ENCODE data around the gene VAPB. TPM values are rescaled to one million over a fixed set of nuclear protein-coding genes. Genes with fewer than 3 reads are reported as not detected.

Gene VAPB
- total and polyA plus RNA-seq, 2 donors from 2014 or later, result 49.3 to 60.4 TPM

DNA sequence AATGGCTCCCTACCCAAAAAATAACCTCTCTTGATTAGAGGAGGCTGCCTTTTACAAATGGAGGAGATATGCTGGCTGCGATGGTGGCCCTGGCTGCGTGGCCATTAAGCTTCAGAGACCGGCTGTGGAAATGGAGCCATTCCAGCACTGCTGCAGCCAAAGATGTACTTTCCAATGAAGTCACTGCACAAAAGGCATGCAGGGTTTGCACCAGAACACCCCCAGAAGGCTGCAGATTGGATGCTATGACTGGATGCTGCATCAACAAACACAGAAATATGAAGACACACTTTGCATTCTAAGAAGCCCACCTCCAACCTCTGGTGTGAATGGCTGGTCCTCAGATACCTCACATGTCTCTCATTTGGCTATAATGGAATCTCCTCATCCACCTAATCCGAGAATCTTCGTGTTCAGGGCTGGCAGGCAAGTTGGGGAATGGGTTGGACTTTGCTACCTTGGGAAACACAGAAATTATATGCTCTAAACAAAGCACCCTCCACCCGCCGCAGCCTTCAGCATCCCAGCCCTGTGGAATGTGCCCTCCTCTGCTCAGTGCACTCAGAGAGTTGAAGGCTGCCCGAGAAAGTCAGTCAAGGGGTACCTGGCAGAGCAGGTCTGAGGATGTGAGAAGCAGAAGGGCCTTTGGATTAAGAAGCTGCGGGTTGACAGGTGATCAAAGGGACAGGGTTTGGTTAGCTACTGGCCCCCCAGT, 90.9 kb downstream of the VAPB start:
- TF ChIP-seq, protein P1, sequence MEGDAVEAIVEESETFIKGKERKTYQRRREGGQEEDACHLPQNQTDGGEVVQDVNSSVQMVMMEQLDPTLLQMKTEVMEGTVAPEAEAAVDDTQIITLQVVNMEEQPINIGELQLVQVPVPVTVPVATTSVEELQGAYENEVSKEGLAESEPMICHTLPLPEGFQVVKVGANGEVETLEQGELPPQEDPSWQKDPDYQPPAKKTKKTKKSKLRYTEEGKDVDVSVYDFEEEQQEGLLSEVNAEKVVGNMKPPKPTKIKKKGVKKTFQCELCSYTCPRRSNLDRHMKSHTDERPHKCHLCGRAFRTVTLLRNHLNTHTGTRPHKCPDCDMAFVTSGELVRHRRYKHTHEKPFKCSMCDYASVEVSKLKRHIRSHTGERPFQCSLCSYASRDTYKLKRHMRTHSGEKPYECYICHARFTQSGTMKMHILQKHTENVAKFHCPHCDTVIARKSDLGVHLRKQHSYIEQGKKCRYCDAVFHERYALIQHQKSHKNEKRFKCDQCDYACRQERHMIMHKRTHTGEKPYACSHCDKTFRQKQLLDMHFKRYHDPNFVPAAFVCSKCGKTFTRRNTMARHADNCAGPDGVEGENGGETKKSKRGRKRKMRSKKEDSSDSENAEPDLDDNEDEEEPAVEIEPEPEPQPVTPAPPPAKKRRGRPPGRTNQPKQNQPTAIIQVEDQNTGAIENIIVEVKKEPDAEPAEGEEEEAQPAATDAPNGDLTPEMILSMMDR (IDR thresholded peaks at IDR 0.05; ENCODE audit: borderline replicate concordance, extremely low read depth, insufficient read depth), result no peak
- FAIRE-seq (no peak), DNase-seq (peak in 1 of 5 donors; percentile 8)

GRCh38 chr20:58480551-58481336, 91.7 kb downstream of the VAPB start:
- DNase-seq, result peak in 2 of 5 donors; percentile 16 to 41
- Histone ChIP-seq H3K36me3 (ENCODE audit: control insufficient read depth in 2 of 3, insufficient read depth in 3 of 3, low read length in 3 of 3) (no peaks in the 10 kb centered on the region), H3K9ac (ENCODE audit: low read length in 3 of 3) (no peak overlapping the region), H3K27ac (ENCODE audit: low read depth in 2 of 2, low read length in 2 of 2) (no peak overlapping the region), H3K4me1 (ENCODE audit: control insufficient read depth in 2 of 3, insufficient read depth in 2 of 3, low read depth in 1 of 3, low read length in 3 of 3) (no peaks in the 10 kb centered on the region), H3K9me3 (ENCODE audit: control insufficient read depth in 2 of 3, insufficient read depth in 1 of 3, low read length in 3 of 3) (peaks cover 0 to 8% (median 0%) of the 10 kb centered on the region in 3 donors), H3K27me3 (ENCODE audit: control insufficient read depth, insufficient read depth, low read length) (no peaks in the 10 kb centered on the region), H3K4me3 (ENCODE audit: low read length in 3 of 3) (no peak overlapping the region)
- TF ChIP-seq, protein P1 (IDR thresholded peaks at IDR 0.05; ENCODE audit: borderline replicate concordance, extremely low read depth, insufficient read depth), result no peak
- no peak for FAIRE-seq
- intact Hi-C loops (cut with DNase I), result no loop called here

More for the DNA sequence above, 90.9 kb downstream of the VAPB start:
- Histone ChIP-seq H3K4me1 (ENCODE audit: control insufficient read depth in 2 of 3, insufficient read depth in 2 of 3, low read depth in 1 of 3, low read length in 3 of 3) (no peaks in the 10 kb centered on the region), H3K27ac (ENCODE audit: low read depth in 2 of 2, low read length in 2 of 2) (no peak overlapping the region), H3K36me3 (ENCODE audit: control insufficient read depth in 2 of 3, insufficient read depth in 3 of 3, low read length in 3 of 3) (no peaks in the 10 kb centered on the region), H3K27me3 (ENCODE audit: control insufficient read depth, insufficient read depth, low read length) (no peaks in the 10 kb centered on the region), H3K9ac (ENCODE audit: low read length in 3 of 3) (no peak overlapping the region), H3K9me3 (ENCODE audit: control insufficient read depth in 2 of 3, insufficient read depth in 1 of 3, low read length in 3 of 3) (peaks cover 0 to 8% (median 0%) of the 10 kb centered on the region in 3 donors), H3K4me3 (ENCODE audit: low read length in 3 of 3) (no peak overlapping the region)
- intact Hi-C loops (cut with DNase I), result no loop called here

DNA sequence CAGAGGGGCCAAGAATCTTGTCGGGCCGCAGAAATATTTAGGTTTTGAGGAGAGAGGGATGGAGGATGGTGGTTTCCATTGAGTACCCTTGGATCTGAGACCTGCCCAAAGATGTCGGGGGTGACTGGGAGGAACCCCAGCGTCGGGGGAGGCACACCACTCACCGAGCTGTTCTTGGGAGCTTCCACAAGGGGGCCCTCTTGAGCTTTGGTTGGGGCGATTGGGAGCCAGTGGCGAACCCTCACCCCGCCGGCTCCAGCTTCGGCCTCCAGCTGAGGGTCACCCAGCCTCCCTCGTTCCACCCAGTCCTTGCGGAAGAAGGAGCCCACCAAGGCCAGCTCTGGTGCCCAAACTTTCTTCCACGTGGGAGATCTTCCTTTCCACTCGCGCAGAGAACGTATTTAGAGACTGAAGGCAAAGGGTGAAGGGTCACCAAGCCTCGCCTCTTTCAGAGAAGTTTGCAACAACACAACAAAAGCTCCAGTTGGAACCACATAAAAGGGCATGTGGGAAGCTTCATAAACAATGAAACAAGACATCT, 92.5 kb downstream of the VAPB start:
- no peak overlapping the region for H3K9ac ChIP-seq (ENCODE audit: low read length in 3 of 3)
- H3K27ac ChIP-seq (ENCODE audit: low read depth in 2 of 2, low read length in 2 of 2), result no peak overlapping the region
- FAIRE-seq (no peak), DNase-seq (peak in 4 of 5 donors; percentile 49 to 83 (median 58))
- no peaks in the 10 kb centered on the region for H3K4me1 ChIP-seq (ENCODE audit: control insufficient read depth in 2 of 3, insufficient read depth in 2 of 3, low read depth in 1 of 3, low read length in 3 of 3)
- intact Hi-C loops (cut with DNase I), result no loop called here
- peaks cover 0 to 14% (median 6%) of the 10 kb centered on the region in 3 donors for H3K9me3 ChIP-seq (ENCODE audit: control insufficient read depth in 2 of 3, insufficient read depth in 1 of 3, low read length in 3 of 3)
- H3K36me3 ChIP-seq (ENCODE audit: control insufficient read depth in 2 of 3, insufficient read depth in 3 of 3, low read length in 3 of 3), result no peaks in the 10 kb centered on the region
- TF ChIP-seq, protein P1 (IDR thresholded peaks at IDR 0.05; ENCODE audit: borderline replicate concordance, extremely low read depth, insufficient read depth), result peak; percentile 61
- no peak overlapping the region for H3K4me3 ChIP-seq (ENCODE audit: low read length in 3 of 3)
- no peaks in the 10 kb centered on the region for H3K27me3 ChIP-seq (ENCODE audit: control insufficient read depth, insufficient read depth, low read length)
